KMS-11 (cell line): ENCODE data around the gene MAP1LC3A.

Source experiments
- H2AFZ ChIP-seq: fragments of 200-600 bp; sonication (generic); 2 replicates; pipeline ENCODE4 v1.6.1; 2016; ENCODE audit warnings: antibody characterized with exemption, mixed run types, low read depth
- H3K27ac ChIP-seq: fragments of 200-600 bp; sonication (generic); 2 replicates; pipeline ENCODE4 v1.6.1; 2016; ENCODE audit warnings: mild to moderate bottlenecking, mixed run types
- H3K27me3 ChIP-seq: fragments of 200-600 bp; sonication (generic); 2 replicates; pipeline ENCODE4 v1.6.1; 2017; ENCODE audit warnings: mild to moderate bottlenecking, low read depth, mixed run types, moderate library complexity; ENCODE audit not compliant: insufficient read depth
- H3K36me3 ChIP-seq: fragments of 200-600 bp; sonication (generic); 2 replicates; pipeline ENCODE4 v1.6.1; 2017; ENCODE audit warnings: mild to moderate bottlenecking, mixed run types; ENCODE audit not compliant: insufficient read depth
- H3K4me1 ChIP-seq: fragments of 200-600 bp; sonication (generic); 2 replicates; pipeline ENCODE4 v1.6.1; 2016; ENCODE audit warnings: mild to moderate bottlenecking, low read depth, mixed run types; ENCODE audit not compliant: poor library complexity, severe bottlenecking
- H3K4me2 ChIP-seq: fragments of 200-600 bp; sonication (generic); 2 replicates; pipeline ENCODE4 v1.7.0; 2016; ENCODE audit warnings: mild to moderate bottlenecking, mixed run types
- H3K4me3 ChIP-seq: fragments of 200-600 bp; sonication (generic); IDR thresholded peaks from 2 replicates; pipeline ENCODE4 v1.6.1; 2017; ENCODE audit warnings: low read depth, low read length, mixed read lengths; ENCODE audit not compliant: insufficient read depth
- H3K79me2 ChIP-seq: fragments of 200-600 bp; sonication (generic); 2 replicates; pipeline ENCODE4 v1.6.1; 2016; ENCODE audit warnings: low read depth, mixed run types; ENCODE audit not compliant: insufficient read depth
- H3K9ac ChIP-seq: fragments of 200-600 bp; sonication (generic); 2 replicates; pipeline ENCODE4 v1.6.1; 2016; ENCODE audit warnings: mild to moderate bottlenecking, mixed run types
- H4K20me1 ChIP-seq: fragments of 200-600 bp; sonication (generic); 2 replicates; pipeline ENCODE4 v1.6.1; 2016; ENCODE audit warnings: mild to moderate bottlenecking, mixed run types; ENCODE audit not compliant: insufficient read depth
- TF ChIP-seq, protein P1 (sequence below): fragments of 200-600 bp; sonication (generic); conservative IDR thresholded peaks from 2 replicates; pipeline ENCODE4 v1.6.1; 2017; ENCODE audit warnings: low read depth, mild to moderate bottlenecking, antibody characterized with exemption, low read length, moderate library complexity, mixed read lengths

Gene MAP1LC3A

DNA sequence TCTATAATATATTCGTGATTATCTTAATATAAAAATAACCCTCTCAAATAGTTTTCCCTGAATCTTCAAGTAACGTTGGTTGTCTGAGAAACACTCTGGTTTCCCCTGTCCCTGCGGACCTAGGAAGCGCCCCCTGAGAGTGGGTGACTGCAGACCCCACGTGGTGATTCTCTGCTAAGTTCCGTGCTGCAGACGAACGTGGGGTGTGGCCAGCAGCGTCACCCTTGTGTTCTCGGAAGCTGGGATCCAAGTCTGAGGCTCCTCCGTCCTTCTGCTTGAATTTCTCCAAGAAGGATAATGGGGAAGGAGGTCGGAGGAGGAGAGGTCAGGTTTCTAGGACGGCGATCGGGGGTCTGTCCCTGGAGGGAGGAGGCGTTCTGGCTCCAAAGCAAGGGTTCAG lies 16.6 kb upstream of the MAP1LC3A start:
- TF ChIP-seq, protein P1, sequence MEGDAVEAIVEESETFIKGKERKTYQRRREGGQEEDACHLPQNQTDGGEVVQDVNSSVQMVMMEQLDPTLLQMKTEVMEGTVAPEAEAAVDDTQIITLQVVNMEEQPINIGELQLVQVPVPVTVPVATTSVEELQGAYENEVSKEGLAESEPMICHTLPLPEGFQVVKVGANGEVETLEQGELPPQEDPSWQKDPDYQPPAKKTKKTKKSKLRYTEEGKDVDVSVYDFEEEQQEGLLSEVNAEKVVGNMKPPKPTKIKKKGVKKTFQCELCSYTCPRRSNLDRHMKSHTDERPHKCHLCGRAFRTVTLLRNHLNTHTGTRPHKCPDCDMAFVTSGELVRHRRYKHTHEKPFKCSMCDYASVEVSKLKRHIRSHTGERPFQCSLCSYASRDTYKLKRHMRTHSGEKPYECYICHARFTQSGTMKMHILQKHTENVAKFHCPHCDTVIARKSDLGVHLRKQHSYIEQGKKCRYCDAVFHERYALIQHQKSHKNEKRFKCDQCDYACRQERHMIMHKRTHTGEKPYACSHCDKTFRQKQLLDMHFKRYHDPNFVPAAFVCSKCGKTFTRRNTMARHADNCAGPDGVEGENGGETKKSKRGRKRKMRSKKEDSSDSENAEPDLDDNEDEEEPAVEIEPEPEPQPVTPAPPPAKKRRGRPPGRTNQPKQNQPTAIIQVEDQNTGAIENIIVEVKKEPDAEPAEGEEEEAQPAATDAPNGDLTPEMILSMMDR = no peak
- no peaks in the 10 kb centered on the region for H4K20me1 ChIP-seq
- no peak overlapping the region for H3K27ac ChIP-seq
- no peak overlapping the region for H3K9ac ChIP-seq
- H3K4me2 ChIP-seq = no peak overlapping the region
- H3K4me1 ChIP-seq = peaks cover 5% of the 10 kb centered on the region
- no peaks in the 10 kb centered on the region for H3K36me3 ChIP-seq
- no peak overlapping the region for H3K4me3 ChIP-seq
- no peak overlapping the region for H2AFZ ChIP-seq
- no peaks in the 10 kb centered on the region for H3K79me2 ChIP-seq
- H3K27me3 ChIP-seq = no peaks in the 10 kb centered on the region

DNA sequence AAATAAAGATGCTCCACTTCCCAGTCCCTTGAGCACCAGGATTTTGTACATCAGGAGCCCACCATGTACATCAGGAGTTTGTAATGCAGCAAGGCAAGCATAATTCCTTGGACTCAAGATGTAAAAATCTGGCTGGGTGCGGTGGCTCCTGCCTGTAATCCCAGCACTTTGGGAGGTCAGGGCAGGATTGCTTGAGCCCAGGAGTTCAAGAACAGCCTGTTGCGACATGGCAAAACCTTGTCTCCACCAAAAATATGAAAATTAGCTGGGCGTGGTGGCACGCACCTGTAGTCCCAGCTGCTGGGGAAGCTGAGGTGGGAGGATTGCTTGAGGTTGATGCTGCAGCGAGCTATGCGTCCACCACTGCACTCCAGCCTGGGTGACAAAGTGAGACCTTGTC lies 16.1 kb upstream of the MAP1LC3A start:
- no peak overlapping the region for H3K27ac ChIP-seq
- TF ChIP-seq, protein P1 = no peak

DNA sequence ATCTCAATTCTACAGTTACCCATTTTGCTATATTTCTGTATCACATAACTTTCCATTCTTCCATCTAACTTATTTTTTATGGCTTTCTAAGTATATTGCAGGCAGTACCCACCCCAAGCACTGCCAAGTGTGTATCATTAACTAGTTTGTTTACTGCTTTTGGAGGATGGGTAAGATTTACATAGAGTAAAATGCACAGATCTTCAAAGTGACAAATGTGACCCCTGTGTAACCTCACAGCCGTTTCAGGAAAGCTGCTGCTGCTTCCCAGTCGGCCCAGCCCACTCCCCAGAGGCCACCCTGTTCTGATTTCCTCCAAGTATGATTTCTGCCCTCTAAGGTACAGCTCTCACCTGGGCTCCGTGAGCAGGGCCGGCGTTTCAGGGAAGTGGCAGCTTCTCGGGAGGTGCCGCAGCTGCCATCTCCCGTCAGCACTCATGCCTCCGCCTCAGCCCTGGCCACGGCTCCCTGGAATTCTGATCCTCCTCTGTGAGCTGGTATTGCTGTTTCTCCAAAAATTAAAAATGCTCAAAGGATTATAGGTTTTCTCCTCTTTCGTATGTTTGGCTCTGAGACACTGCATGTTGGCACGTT lies 15.0 kb upstream of the MAP1LC3A start:
- Histone ChIP-seq H3K9ac (no peak overlapping the region), H3K27ac (no peak overlapping the region), H3K79me2 (no peaks in the 10 kb centered on the region), H4K20me1 (no peaks in the 10 kb centered on the region), H3K36me3 (no peaks in the 10 kb centered on the region), H3K4me1 (no peaks in the 10 kb centered on the region), H3K4me2 (no peak overlapping the region), H2AFZ (no peak overlapping the region), H3K27me3 (no peaks in the 10 kb centered on the region), H3K4me3 (no peak overlapping the region)
- TF ChIP-seq, protein P1 = no peak

More for the DNA sequence above, 16.1 kb upstream of the MAP1LC3A start:
- no peaks in the 10 kb centered on the region for H3K79me2 ChIP-seq
- H3K4me3 ChIP-seq = no peak overlapping the region
- no peak overlapping the region for H3K9ac ChIP-seq
- peaks cover 5% of the 10 kb centered on the region for H3K4me1 ChIP-seq
- H3K4me2 ChIP-seq = no peak overlapping the region
- no peak overlapping the region for H2AFZ ChIP-seq
- H4K20me1 ChIP-seq = no peaks in the 10 kb centered on the region
- H3K27me3 ChIP-seq = no peaks in the 10 kb centered on the region
- no peaks in the 10 kb centered on the region for H3K36me3 ChIP-seq

DNA sequence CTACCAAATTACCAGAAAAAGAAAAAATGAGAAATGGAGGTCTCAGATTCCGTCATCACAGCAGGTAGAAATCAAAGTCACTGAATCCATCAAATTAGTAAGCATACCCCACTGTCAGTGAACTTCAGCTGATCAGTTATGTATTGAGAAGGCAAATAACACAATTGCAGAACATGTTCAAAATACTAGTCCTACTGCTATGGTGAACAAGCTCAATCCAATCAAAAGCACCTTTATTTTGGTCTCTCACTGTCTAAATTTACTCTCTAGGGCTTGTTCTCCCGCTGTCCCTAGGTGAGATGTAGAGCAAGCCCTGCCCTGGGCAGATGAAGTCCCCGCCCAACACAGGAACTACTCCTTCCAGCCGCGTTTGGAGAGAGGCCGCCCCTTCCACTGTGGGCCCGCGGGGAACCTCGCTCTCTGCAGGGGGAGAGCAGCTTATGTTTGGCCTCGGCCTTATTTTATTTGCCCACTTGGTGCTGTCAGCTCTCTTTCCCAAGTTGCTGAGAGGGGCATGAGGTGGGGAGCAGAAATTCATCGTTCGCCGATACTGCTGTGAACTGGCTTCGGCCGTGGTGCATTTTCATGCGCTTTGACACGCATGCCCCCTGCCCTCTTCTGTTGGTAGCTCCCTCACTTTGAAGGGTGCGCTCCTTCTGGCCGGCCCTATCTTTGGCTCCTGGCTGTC lies 14.3 kb upstream of the MAP1LC3A start:
- Histone ChIP-seq H3K27me3 (no peaks in the 10 kb centered on the region), H3K4me3 (no peak overlapping the region), H3K4me1 (no peaks in the 10 kb centered on the region), H3K27ac (no peak overlapping the region), H3K79me2 (no peaks in the 10 kb centered on the region), H2AFZ (no peak overlapping the region), H3K36me3 (no peaks in the 10 kb centered on the region), H4K20me1 (no peaks in the 10 kb centered on the region), H3K9ac (no peak overlapping the region), H3K4me2 (no peak overlapping the region)
- TF ChIP-seq, protein P1 = no peak
